NCI-H2227 (cell line): Measurements from ENCODE around the gene CACNA2D2.

ENCODE experiments used
- DNase-seq: peaks from one replicate; lab custom pipeline; 2025; ENCODE audit not compliant: unreplicated experiment; lab: John Stamatoyannopoulos, UW

Gene CACNA2D2

GRCh38 chr3:50430950-50431435 is 72.4 kb downstream of the CACNA2D2 start:
- no peak for DNase-seq

- no peak for DNase-seq
Measured at GRCh38 chr3:50430191-50430590, 73.2 kb downstream of the CACNA2D2 start.

GRCh38 chr3:50428007-50428633 is 75.3 kb downstream of the CACNA2D2 start:
- no peak for DNase-seq

GRCh38 chr3:50427217-50427616 is 76.2 kb downstream of the CACNA2D2 start:
- DNase-seq: peak; percentile 43

- no peak for DNase-seq
Measured at GRCh38 chr3:50425911-50426310, 77.5 kb downstream of the CACNA2D2 start.

GRCh38 chr3:50423543-50423942 is 79.9 kb downstream of the CACNA2D2 start:
- DNase-seq: no peak

GRCh38 chr3:50422153-50422552 is 81.3 kb downstream of the CACNA2D2 start:
- no peak for DNase-seq

GRCh38 chr3:50419595-50420370 is 83.7 kb downstream of the CACNA2D2 start:
- no peak for DNase-seq

GRCh38 chr3:50418850-50419249 is 84.6 kb downstream of the CACNA2D2 start:
- no peak for DNase-seq

GRCh38 chr3:50417637-50418033 is 85.8 kb downstream of the CACNA2D2 start:
- no peak for DNase-seq

- no peak for DNase-seq
Measured at GRCh38 chr3:50416736-50417636, 86.4 kb downstream of the CACNA2D2 start.

- DNase-seq: no peak
Measured at GRCh38 chr3:50415816-50416215, 87.6 kb downstream of the CACNA2D2 start.

- no peak for DNase-seq
Measured at GRCh38 chr3:50415061-50415460, 88.4 kb downstream of the CACNA2D2 start.

GRCh38 chr3:50414616-50415015 is 88.8 kb downstream of the CACNA2D2 start:
- no peak for DNase-seq

- no peak for DNase-seq
Measured at GRCh38 chr3:50412231-50412754, 91.1 kb downstream of the CACNA2D2 start.

GRCh38 chr3:50411229-50411628 is 92.2 kb downstream of the CACNA2D2 start:
- DNase-seq: no peak

GRCh38 chr3:50410608-50411139 is 92.8 kb downstream of the CACNA2D2 start:
- no peak for DNase-seq

GRCh38 chr3:50410185-50410584 is 93.2 kb downstream of the CACNA2D2 start:
- no peak for DNase-seq

- no peak for DNase-seq
Measured at GRCh38 chr3:50408443-50408944, 94.9 kb downstream of the CACNA2D2 start.

- no peak for DNase-seq
Measured at GRCh38 chr3:50406487-50406886, 96.9 kb downstream of the CACNA2D2 start.

GRCh38 chr3:50405249-50405648 is 98.2 kb downstream of the CACNA2D2 start:
- no peak for DNase-seq
